ENCODE measurements around the gene DBH.

- TF ChIP-seq CTCF (IDR thresholded peaks at IDR 0.05) = no peak
- TF ChIP-seq ZFX (IDR thresholded peaks at IDR 0.05; ENCODE audit: borderline replicate concordance) = no peak
Measured at GRCh38 chr9:133654736-133655657, 18.8 kb downstream of the DBH start.
